DND-41 (cell line): ENCODE data around the gene RYR3.

Source experiments
- EZH2 ChIP-seq: IDR thresholded peaks from 3 replicates; pipeline ENCODE4 v1.6.1; 2012; ENCODE audit warnings: borderline replicate concordance, low read depth, mild to moderate bottlenecking, moderate library complexity, low read length, inconsistent platforms; ENCODE audit not compliant: severe bottlenecking
- TF ChIP-seq, protein P1 (sequence below): IDR thresholded peaks from 2 replicates; pipeline ENCODE4 v1.5.1; 2012; ENCODE audit warnings: borderline replicate concordance, low read length, moderate library complexity, mild to moderate bottlenecking; ENCODE audit not compliant: poor library complexity, severe bottlenecking; ENCODE audit errors: extremely low read depth

DNA sequence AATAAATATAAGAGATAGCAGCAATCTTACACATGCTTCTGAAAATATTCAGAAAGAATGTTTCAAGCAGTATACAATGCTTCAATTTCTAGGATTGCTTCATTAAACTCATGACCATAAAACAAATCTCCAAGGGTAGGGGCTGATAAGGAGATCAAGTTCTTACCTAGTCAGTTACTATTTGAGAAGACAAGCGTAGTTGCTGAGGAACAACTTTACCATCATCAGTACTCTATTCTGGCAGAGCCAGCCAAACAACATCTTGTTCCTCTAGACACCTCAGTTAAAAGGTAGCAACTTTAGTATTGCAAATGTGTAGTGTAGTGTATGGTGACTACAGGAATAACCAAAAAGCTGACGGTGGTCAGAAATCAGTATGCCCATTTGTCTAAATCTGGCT lies 572.2 kb downstream of the RYR3 start:
- TF ChIP-seq, protein P1, sequence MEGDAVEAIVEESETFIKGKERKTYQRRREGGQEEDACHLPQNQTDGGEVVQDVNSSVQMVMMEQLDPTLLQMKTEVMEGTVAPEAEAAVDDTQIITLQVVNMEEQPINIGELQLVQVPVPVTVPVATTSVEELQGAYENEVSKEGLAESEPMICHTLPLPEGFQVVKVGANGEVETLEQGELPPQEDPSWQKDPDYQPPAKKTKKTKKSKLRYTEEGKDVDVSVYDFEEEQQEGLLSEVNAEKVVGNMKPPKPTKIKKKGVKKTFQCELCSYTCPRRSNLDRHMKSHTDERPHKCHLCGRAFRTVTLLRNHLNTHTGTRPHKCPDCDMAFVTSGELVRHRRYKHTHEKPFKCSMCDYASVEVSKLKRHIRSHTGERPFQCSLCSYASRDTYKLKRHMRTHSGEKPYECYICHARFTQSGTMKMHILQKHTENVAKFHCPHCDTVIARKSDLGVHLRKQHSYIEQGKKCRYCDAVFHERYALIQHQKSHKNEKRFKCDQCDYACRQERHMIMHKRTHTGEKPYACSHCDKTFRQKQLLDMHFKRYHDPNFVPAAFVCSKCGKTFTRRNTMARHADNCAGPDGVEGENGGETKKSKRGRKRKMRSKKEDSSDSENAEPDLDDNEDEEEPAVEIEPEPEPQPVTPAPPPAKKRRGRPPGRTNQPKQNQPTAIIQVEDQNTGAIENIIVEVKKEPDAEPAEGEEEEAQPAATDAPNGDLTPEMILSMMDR = no peak
- no peak for TF ChIP-seq EZH2
